ENCODE results near the gene CES3. TPM values are rescaled to one million over a fixed set of nuclear protein-coding genes. Genes with fewer than 3 reads are reported as not detected.

Gene CES3
- total RNA-seq, 3 donors from 2014 or later = 86.5 to 264 (median 199) TPM

GRCh38 chr16:66936889-66937554, 24.0 kb upstream of the CES3 start:
- intact Hi-C loops (cut with DNase I, micrococcal nuclease) = no loop called here
- no peak for TF ChIP-seq CTCF (IDR thresholded peaks at IDR 0.05)
- no peak overlapping the region for H3K4me3 ChIP-seq
- peak; percentile 4 for ATAC-seq
- no peak for DNase-seq
- peaks cover 41% of the 10 kb centered on the region for H3K4me1 ChIP-seq (ENCODE audit: low read depth)
- H3K9me3 ChIP-seq = no peaks in the 10 kb centered on the region
- peaks cover 14% of the 10 kb centered on the region for H3K36me3 ChIP-seq (ENCODE audit: low read depth)

GRCh38 chr16:66937725-66938337, 23.2 kb upstream of the CES3 start:
- intact Hi-C loops (cut with DNase I, micrococcal nuclease) = no loop called here
- Histone ChIP-seq H3K4me3 (no peak overlapping the region), H3K36me3 (ENCODE audit: low read depth) (peaks cover 14% of the 10 kb centered on the region), H3K4me1 (ENCODE audit: low read depth) (peaks cover 36% of the 10 kb centered on the region), H3K9me3 (no peaks in the 10 kb centered on the region)
- no peak for DNase-seq
- TF ChIP-seq CTCF (IDR thresholded peaks at IDR 0.05) = no peak
- peak; percentile 13 for ATAC-seq

- Histone ChIP-seq H3K9me3 (no peaks in the 10 kb centered on the region), H3K4me3 (no peak overlapping the region), H3K36me3 (ENCODE audit: low read depth) (peaks cover 14% of the 10 kb centered on the region), H3K4me1 (ENCODE audit: low read depth) (peaks cover 28% of the 10 kb centered on the region)
- TF ChIP-seq CTCF (IDR thresholded peaks at IDR 0.05) = no peak
- ATAC-seq = no peak
- intact Hi-C loops (cut with DNase I, micrococcal nuclease) = no loop called here
- no peak for DNase-seq
These were observed 21.7 kb upstream of the CES3 start for GRCh38 chr16:66939366-66939765.

GRCh38 chr16:66940236-66940635, 20.8 kb upstream of the CES3 start:
- TF ChIP-seq CTCF (IDR thresholded peaks at IDR 0.05) = no peak
- H3K4me3 ChIP-seq = no peak overlapping the region
- peaks cover 14% of the 10 kb centered on the region for H3K36me3 ChIP-seq (ENCODE audit: low read depth)
- H3K4me1 ChIP-seq (ENCODE audit: low read depth) = peaks cover 27% of the 10 kb centered on the region
- no peak for DNase-seq
- intact Hi-C loops (cut with DNase I, micrococcal nuclease) = no loop called here
- H3K9me3 ChIP-seq = no peaks in the 10 kb centered on the region
- no peak for ATAC-seq

GRCh38 chr16:66942981-66943380, 18.1 kb upstream of the CES3 start:
- Histone ChIP-seq H3K4me3 (no peak overlapping the region), H3K36me3 (ENCODE audit: low read depth) (peaks cover 14% of the 10 kb centered on the region), H3K9me3 (no peaks in the 10 kb centered on the region), H3K4me1 (ENCODE audit: low read depth) (peaks cover 12% of the 10 kb centered on the region)
- intact Hi-C loops (cut with DNase I, micrococcal nuclease) = no loop called here
- no peak for TF ChIP-seq CTCF (IDR thresholded peaks at IDR 0.05)
- ATAC-seq (no peak), DNase-seq (no peak)
